ENCODE data around the gene BACH2. TPM values are rescaled to one million over a fixed set of nuclear protein-coding genes. Genes with fewer than 3 reads are reported as not detected.

The BACH2 gene
- total RNA-seq, 2 experiments from 2014 or later = 73.1 to 78.0 TPM

- Mint-ChIP-seq H3K4me1 (peaks cover 86% of the 10 kb centered on the region), H3K36me3 (peaks cover 78% of the 10 kb centered on the region)
These were observed 303.8 kb downstream of the BACH2 start for GRCh38 chr6:89992818-89993217.

GRCh38 chr6:89989742-89990141 is 306.9 kb downstream of the BACH2 start:
- H3K36me3 Mint-ChIP-seq = peaks cover 75% of the 10 kb centered on the region
- DNase-seq = no peak
- H3K4me1 Mint-ChIP-seq = peaks cover 89% of the 10 kb centered on the region
- peak overlapping the region; percentile 80 for H3K27ac Mint-ChIP-seq
- H3K9me3 Mint-ChIP-seq = peaks cover 4% of the 10 kb centered on the region
- H3K4me3 Mint-ChIP-seq = no peak overlapping the region
- H3K27me3 Mint-ChIP-seq = no peaks in the 10 kb centered on the region

More at GRCh38 chr6:89992818-89993217, 303.8 kb downstream of the BACH2 start:
- Mint-ChIP-seq H3K27ac (peak overlapping the region; percentile 12), H3K9me3 (peaks cover 4% of the 10 kb centered on the region), H3K4me3 (no peak overlapping the region), H3K27me3 (no peaks in the 10 kb centered on the region)
- DNase-seq = no peak

GRCh38 chr6:89987830-89988229 is 308.8 kb downstream of the BACH2 start:
- peaks cover 75% of the 10 kb centered on the region for H3K4me1 Mint-ChIP-seq
- peak overlapping the region; percentile 64 for H3K27ac Mint-ChIP-seq
- H3K27me3 Mint-ChIP-seq = no peaks in the 10 kb centered on the region
- no peak overlapping the region for H3K4me3 Mint-ChIP-seq
- H3K9me3 Mint-ChIP-seq = peaks cover 4% of the 10 kb centered on the region
- DNase-seq = no peak
- peaks cover 77% of the 10 kb centered on the region for H3K36me3 Mint-ChIP-seq

GRCh38 chr6:89987140-89987539 is 309.5 kb downstream of the BACH2 start:
- no peak overlapping the region for H3K4me3 Mint-ChIP-seq
- peak overlapping the region; percentile 80 for H3K27ac Mint-ChIP-seq
- no peak for DNase-seq
- H3K9me3 Mint-ChIP-seq = peaks cover 4% of the 10 kb centered on the region
- peaks cover 76% of the 10 kb centered on the region for H3K4me1 Mint-ChIP-seq
- peaks cover 76% of the 10 kb centered on the region for H3K36me3 Mint-ChIP-seq
- H3K27me3 Mint-ChIP-seq = no peaks in the 10 kb centered on the region

GRCh38 chr6:89986650-89987074 is 310.0 kb downstream of the BACH2 start:
- H3K27me3 Mint-ChIP-seq = no peaks in the 10 kb centered on the region
- no peak overlapping the region for H3K4me3 Mint-ChIP-seq
- no peak for DNase-seq
- peaks cover 4% of the 10 kb centered on the region for H3K9me3 Mint-ChIP-seq
- peaks cover 79% of the 10 kb centered on the region for H3K36me3 Mint-ChIP-seq
- H3K27ac Mint-ChIP-seq = peak overlapping the region; percentile 80
- peaks cover 78% of the 10 kb centered on the region for H3K4me1 Mint-ChIP-seq

GRCh38 chr6:89985751-89986493 is 310.7 kb downstream of the BACH2 start:
- Mint-ChIP-seq H3K4me1 (peaks cover 78% of the 10 kb centered on the region), H3K9me3 (peaks cover 4% of the 10 kb centered on the region), H3K4me3 (no peak overlapping the region), H3K36me3 (peaks cover 79% of the 10 kb centered on the region), H3K27me3 (no peaks in the 10 kb centered on the region), H3K27ac (peak overlapping the region; percentile 75)
- no peak for DNase-seq

GRCh38 chr6:89984926-89985750 is 311.5 kb downstream of the BACH2 start:
- Mint-ChIP-seq H3K27ac (peak overlapping the region; percentile 75), H3K9me3 (peaks cover 1% of the 10 kb centered on the region), H3K27me3 (no peaks in the 10 kb centered on the region), H3K4me3 (no peak overlapping the region), H3K36me3 (peaks cover 71% of the 10 kb centered on the region), H3K4me1 (peaks cover 71% of the 10 kb centered on the region)
- no peak for DNase-seq

GRCh38 chr6:89980353-89980752 is 316.3 kb downstream of the BACH2 start:
- H3K9me3 Mint-ChIP-seq = peaks cover 1% of the 10 kb centered on the region
- H3K27me3 Mint-ChIP-seq = no peaks in the 10 kb centered on the region
- H3K4me3 Mint-ChIP-seq = no peak overlapping the region
- no peak for DNase-seq
- H3K27ac Mint-ChIP-seq = no peak overlapping the region
- peaks cover 43% of the 10 kb centered on the region for H3K36me3 Mint-ChIP-seq
- H3K4me1 Mint-ChIP-seq = peaks cover 40% of the 10 kb centered on the region

DNA sequence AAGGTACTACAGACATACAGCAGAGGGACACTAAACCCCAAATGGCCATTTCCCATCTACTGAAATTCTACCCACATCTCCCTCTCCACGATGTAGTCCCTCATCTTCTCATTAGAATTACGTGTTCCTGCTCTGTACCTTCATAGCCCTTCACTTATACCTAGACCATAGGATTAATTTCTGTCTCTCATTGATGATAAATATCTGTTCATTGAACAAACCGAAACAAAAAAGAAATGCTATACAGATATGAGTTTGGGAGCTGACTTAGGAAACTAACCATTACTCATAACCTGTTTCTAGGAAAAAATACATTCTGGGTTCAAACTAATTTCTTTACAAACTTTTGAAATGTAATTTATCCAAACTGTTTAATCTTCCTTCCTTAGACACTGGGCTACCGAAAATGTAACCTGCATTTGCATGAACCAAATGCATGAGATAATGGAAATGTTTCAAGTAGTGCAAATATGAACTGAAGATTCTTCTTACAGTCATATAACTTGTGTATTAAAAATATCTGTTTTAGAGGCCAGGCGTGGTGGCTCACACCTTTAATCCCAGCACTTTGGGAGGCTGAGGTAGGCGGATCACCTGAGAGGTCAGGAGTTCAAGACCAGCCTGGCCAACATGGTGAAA is 317.0 kb downstream of the BACH2 start:
- H3K4me1 Mint-ChIP-seq = peaks cover 40% of the 10 kb centered on the region
- peaks cover 1% of the 10 kb centered on the region for H3K9me3 Mint-ChIP-seq
- H3K36me3 Mint-ChIP-seq = peaks cover 43% of the 10 kb centered on the region
- no peak overlapping the region for H3K27ac Mint-ChIP-seq
- H3K27me3 Mint-ChIP-seq = no peaks in the 10 kb centered on the region
- H3K4me3 Mint-ChIP-seq = no peak overlapping the region
- DNase-seq = no peak

GRCh38 chr6:89978749-89979145 is 317.9 kb downstream of the BACH2 start:
- Mint-ChIP-seq H3K4me1 (peaks cover 45% of the 10 kb centered on the region), H3K9me3 (peaks cover 1% of the 10 kb centered on the region), H3K27ac (no peak overlapping the region), H3K27me3 (no peaks in the 10 kb centered on the region), H3K36me3 (peaks cover 47% of the 10 kb centered on the region), H3K4me3 (no peak overlapping the region)
- no peak for DNase-seq

DNA sequence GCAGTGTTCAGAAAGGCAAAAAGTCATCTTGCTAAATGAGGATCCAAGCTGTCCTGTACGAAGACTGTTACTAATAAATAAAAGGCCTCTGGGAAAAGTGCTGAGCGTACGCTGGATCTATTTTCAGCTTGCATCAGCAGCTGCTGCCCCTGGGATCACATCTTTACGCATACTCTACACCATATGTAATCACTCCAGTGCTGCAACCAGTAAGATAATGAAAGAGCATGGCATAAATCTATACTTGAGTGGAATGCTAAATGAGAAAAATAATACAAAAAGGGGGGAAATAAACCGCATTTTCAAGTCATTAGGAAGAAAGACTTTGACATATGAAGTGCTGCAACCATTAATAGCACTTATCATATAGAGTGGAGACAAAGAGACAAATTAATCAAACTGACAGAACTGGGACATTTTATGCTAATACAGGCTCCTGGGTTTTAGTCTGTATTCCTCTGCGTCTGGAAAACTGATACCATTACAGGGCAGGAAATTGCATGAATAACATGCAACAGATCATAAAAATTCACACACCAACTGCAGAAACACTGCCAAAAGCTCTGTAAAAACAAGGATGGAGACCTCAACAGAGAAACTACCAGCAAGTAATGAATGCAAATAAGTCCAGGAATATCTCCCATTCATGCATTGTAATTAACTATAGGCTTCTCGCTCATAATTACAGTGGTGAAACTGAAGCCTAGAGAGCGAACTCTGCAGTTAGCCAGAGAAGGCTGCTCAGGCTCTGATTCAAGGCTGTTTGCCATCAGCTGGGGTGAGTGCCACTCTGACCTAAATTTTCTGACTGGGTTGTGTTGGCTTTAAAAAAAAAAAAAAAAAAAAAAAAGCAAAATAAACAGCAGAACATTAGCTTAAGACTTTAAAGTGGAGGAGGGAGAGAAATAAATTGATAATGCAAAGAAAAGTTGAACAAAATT is 318.6 kb downstream of the BACH2 start:
- Mint-ChIP-seq H3K4me1 (peaks cover 50% of the 10 kb centered on the region), H3K27ac (no peak overlapping the region), H3K4me3 (no peak overlapping the region), H3K27me3 (no peaks in the 10 kb centered on the region), H3K36me3 (peaks cover 51% of the 10 kb centered on the region), H3K9me3 (peaks cover 1% of the 10 kb centered on the region)
- no peak for DNase-seq

DNA sequence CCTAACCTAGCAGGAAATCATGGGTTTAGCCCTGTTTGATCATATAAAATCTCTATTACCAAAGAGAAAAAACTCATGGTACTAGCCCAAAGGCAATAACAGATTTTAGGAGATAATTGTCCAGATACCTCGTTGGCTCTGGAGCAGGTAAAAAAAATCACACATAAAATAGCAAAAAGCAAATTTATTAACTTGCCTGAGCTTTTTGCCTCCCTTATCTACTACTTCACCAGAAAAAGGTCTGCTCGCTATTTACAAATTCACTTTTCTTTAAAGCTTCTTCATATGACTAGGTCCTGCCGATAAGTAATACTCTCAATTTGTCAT is 320.0 kb downstream of the BACH2 start:
- peaks cover 40% of the 10 kb centered on the region for H3K4me1 Mint-ChIP-seq
- peak overlapping the region; percentile 76 for H3K27ac Mint-ChIP-seq
- H3K36me3 Mint-ChIP-seq = peaks cover 39% of the 10 kb centered on the region
- no peak overlapping the region for H3K4me3 Mint-ChIP-seq
- H3K9me3 Mint-ChIP-seq = peaks cover 1% of the 10 kb centered on the region
- H3K27me3 Mint-ChIP-seq = no peaks in the 10 kb centered on the region
- DNase-seq = no peak

- H3K9me3 Mint-ChIP-seq = peaks cover 1% of the 10 kb centered on the region
- H3K36me3 Mint-ChIP-seq = peaks cover 35% of the 10 kb centered on the region
- no peaks in the 10 kb centered on the region for H3K27me3 Mint-ChIP-seq
- H3K4me3 Mint-ChIP-seq = no peak overlapping the region
- H3K4me1 Mint-ChIP-seq = peaks cover 35% of the 10 kb centered on the region
- no peak for DNase-seq
- H3K27ac Mint-ChIP-seq = peak overlapping the region; percentile 76
These were observed 320.5 kb downstream of the BACH2 start for GRCh38 chr6:89975991-89976693.

- no peak for DNase-seq
- Mint-ChIP-seq H3K27ac (peak overlapping the region; percentile 76), H3K4me3 (no peak overlapping the region), H3K9me3 (peaks cover under 1% of the 10 kb centered on the region), H3K36me3 (peaks cover 34% of the 10 kb centered on the region), H3K27me3 (no peaks in the 10 kb centered on the region), H3K4me1 (peaks cover 34% of the 10 kb centered on the region)
These were observed 321.3 kb downstream of the BACH2 start for GRCh38 chr6:89975366-89975765.
